Uterus (tissue), 2 donors: ENCODE measurements around the gene OLFML2A.

Experiments used
- CTCF ChIP-seq, 4 experiments: fragments of 200-600 bp in 2 of 4; fragments of 450-650 bp in 2 of 4; sonication (generic) in 2 of 4; IDR thresholded peaks; one replicate each; pipeline ENCODE4 v1.5.1; 2016 to 2019; ENCODE audit warnings: antibody characterized with exemption in 4 of 4, mild to moderate bottlenecking in 2 of 4, moderate library complexity in 1 of 4
- POLR2A ChIP-seq, 2 donors: fragments of 450-650 bp; IDR thresholded peaks; one replicate each; pipeline ENCODE4 v1.6.1; 2016; ENCODE audit warnings: antibody characterized with exemption in 2 of 2, mild to moderate bottlenecking in 1 of 2, moderate library complexity in 1 of 2

- TF ChIP-seq POLR2A (IDR thresholded peaks at IDR 0.05) (no peak), CTCF (IDR thresholded peaks at IDR 0.05) (no peak)
Observed at GRCh38 chr9:124810663-124811355, 33.9 kb downstream of the OLFML2A start.
